Uterus (tissue), 4 donors: ENCODE results near the gene NR1H4. TPM values are rescaled to one million over a fixed set of nuclear protein-coding genes. Genes with fewer than 3 reads are reported as not detected.
"Not testable (repeated sequence)": the region's sequence is repeated elsewhere in the genome, so short reads cannot be mapped to it uniquely, and the experiment has no call there.

Experiments used
- DNase-seq, 2 donors: peaks; one replicate each; pipeline ENCODE4 v3.0.0-alpha.2; 2019 to 2020
- H3K27ac ChIP-seq, 2 donors: fragments of 200-600 bp; sonication (generic); 1 replicate in 1 of 2; 2 replicates in 1 of 2; pipeline ENCODE4 v1.5.1; 2016 to 2018
- H3K27me3 ChIP-seq, 2 donors: fragments of 200-600 bp; sonication (generic); one replicate each; pipeline ENCODE4 v1.5.1; 2018 to 2019; ENCODE audit warnings: control low read depth in 1 of 2
- H3K36me3 ChIP-seq, 2 donors: fragments of 200-600 bp; sonication (generic); one replicate each; pipeline ENCODE4 v1.5.1; 2019; ENCODE audit warnings: control low read depth in 1 of 2
- H3K4me1 ChIP-seq, 2 donors: fragments of 200-600 bp; sonication (generic); one replicate each; pipeline ENCODE4 v1.5.1; 2018 to 2019; ENCODE audit warnings: control low read depth in 1 of 2
- H3K4me3 ChIP-seq, 2 donors: fragments of 200-600 bp; sonication (generic); 1 replicate in 1 of 2; 2 replicates in 1 of 2; pipeline ENCODE4 v1.5.1; 2018 to 2019; ENCODE audit warnings: mild to moderate bottlenecking in 1 of 2
- H3K9me3 ChIP-seq, 2 donors: fragments of 200-600 bp; sonication (generic); one replicate each; pipeline ENCODE4 v1.5.1; 2019; ENCODE audit warnings: control low read depth in 1 of 2
- POLR2A ChIP-seq, 2 donors: fragments of 450-650 bp; IDR thresholded peaks; one replicate each; pipeline ENCODE4 v1.6.1; 2016; ENCODE audit warnings: antibody characterized with exemption in 2 of 2, mild to moderate bottlenecking in 1 of 2, moderate library complexity in 1 of 2
- intact Hi-C: fragments of 100-400 bp; cut with DNase I; formaldehyde crosslinking; loops from one replicate; pipeline ENCODE4 v1.15.1; 2023; ENCODE audit warnings: low total_unique reads
- total RNA-seq, 4 donors: library from RNA; depleted of rRNA in 3 of 4; stranded (reverse); fragments of >200 nt in 3 of 4; gene quantifications; one replicate each; pipeline versions ENCODE4 v1.1.0 to v1.2.4, GENCODE V29; 2014 to 2023
- TF ChIP-seq, protein P1 (sequence below), 4 experiments: fragments of 200-600 bp in 2 of 4; fragments of 450-650 bp in 2 of 4; sonication (generic) in 2 of 4; IDR thresholded peaks; one replicate each; pipeline ENCODE4 v1.5.1; 2016 to 2019; ENCODE audit warnings: antibody characterized with exemption in 4 of 4, mild to moderate bottlenecking in 2 of 4, moderate library complexity in 1 of 4
- donor health status: DM: yes; HTN: yes; CAD: no.

Gene NR1H4
- total RNA-seq, 4 donors from 2014 or later = 0.35 TPM; not detected in 3

- no peaks in the 10 kb centered on the region for H3K36me3 ChIP-seq
- no peak for DNase-seq
- H3K27me3 ChIP-seq = no peaks in the 10 kb centered on the region
- no peaks in the 10 kb centered on the region for H3K4me1 ChIP-seq
- H3K4me3 ChIP-seq = no peak overlapping the region
- H3K9me3 ChIP-seq = no peaks in the 10 kb centered on the region
- no peak overlapping the region for H3K27ac ChIP-seq
- intact Hi-C loops = no loop called here
- TF ChIP-seq, protein P1, sequence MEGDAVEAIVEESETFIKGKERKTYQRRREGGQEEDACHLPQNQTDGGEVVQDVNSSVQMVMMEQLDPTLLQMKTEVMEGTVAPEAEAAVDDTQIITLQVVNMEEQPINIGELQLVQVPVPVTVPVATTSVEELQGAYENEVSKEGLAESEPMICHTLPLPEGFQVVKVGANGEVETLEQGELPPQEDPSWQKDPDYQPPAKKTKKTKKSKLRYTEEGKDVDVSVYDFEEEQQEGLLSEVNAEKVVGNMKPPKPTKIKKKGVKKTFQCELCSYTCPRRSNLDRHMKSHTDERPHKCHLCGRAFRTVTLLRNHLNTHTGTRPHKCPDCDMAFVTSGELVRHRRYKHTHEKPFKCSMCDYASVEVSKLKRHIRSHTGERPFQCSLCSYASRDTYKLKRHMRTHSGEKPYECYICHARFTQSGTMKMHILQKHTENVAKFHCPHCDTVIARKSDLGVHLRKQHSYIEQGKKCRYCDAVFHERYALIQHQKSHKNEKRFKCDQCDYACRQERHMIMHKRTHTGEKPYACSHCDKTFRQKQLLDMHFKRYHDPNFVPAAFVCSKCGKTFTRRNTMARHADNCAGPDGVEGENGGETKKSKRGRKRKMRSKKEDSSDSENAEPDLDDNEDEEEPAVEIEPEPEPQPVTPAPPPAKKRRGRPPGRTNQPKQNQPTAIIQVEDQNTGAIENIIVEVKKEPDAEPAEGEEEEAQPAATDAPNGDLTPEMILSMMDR (IDR thresholded peaks at IDR 0.05) = no peak
- no peak for TF ChIP-seq POLR2A (IDR thresholded peaks at IDR 0.05)
These were observed 80.3 kb downstream of the NR1H4 start for GRCh38 chr12:100553936-100554335.

DNA sequence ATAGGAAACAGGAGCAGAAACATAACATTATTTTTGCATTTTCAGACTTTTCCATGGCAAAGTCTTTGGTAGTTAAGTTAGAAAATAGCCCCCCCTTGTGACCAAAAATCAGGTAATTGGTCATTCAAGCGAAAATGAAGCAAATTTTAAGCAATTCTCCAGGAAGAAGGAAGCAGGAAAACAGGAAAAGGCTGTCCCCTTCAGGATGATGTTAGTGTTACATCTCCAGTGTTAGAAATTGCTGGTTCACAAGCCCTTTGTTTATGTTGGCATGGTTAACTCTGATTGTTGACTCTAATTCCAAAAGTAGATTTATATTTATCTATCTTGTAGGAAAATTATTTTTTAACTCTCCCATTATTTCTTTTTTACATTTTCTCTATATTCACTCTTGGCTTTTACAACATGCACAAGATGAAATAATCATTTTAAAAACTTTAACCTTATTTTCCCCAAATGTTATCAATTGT is 81.0 kb downstream of the NR1H4 start:
- H3K4me1 ChIP-seq = no peaks in the 10 kb centered on the region
- H3K36me3 ChIP-seq = no peaks in the 10 kb centered on the region
- intact Hi-C loops = no loop called here
- no peak overlapping the region for H3K4me3 ChIP-seq
- H3K27me3 ChIP-seq = no peaks in the 10 kb centered on the region
- H3K27ac ChIP-seq = no peak overlapping the region
- no peaks in the 10 kb centered on the region for H3K9me3 ChIP-seq
- DNase-seq = no peak
- TF ChIP-seq POLR2A (IDR thresholded peaks at IDR 0.05) = no peak
- TF ChIP-seq, protein P1 (IDR thresholded peaks at IDR 0.05) = peak; percentile 54 to 85 (median 73)

DNA sequence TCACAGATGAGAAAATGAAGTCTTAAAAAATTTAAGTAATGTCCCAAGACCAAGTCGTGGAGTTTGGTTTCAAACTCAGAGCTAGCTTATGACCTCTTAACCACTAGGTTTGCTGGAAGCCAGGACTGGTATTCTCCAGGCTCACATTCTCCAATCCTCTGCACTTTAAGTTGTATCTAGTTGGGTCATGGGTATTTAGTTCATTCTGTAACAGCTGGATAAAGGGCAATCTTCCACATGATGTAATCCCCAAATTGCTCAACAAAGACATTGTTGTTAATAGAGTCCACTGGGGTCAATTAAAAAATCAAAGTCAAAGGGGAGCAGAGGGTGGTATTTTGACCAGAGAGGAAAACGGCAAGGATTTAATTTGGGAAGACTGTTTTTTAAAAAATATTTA is 82.1 kb downstream of the NR1H4 start:
- Histone ChIP-seq H3K36me3 (no peaks in the 10 kb centered on the region), H3K9me3 (no peaks in the 10 kb centered on the region), H3K4me1 (no peaks in the 10 kb centered on the region), H3K4me3 (no peak overlapping the region), H3K27ac (no peak overlapping the region), H3K27me3 (no peaks in the 10 kb centered on the region)
- intact Hi-C loops = no loop called here
- TF ChIP-seq, protein P1 (IDR thresholded peaks at IDR 0.05) = no peak
- TF ChIP-seq POLR2A (IDR thresholded peaks at IDR 0.05) = no peak
- no peak for DNase-seq

- Histone ChIP-seq H3K36me3 (no peaks in the 10 kb centered on the region), H3K27ac (no peak overlapping the region), H3K4me3 (no peak overlapping the region), H3K9me3 (no peaks in the 10 kb centered on the region), H3K4me1 (no peaks in the 10 kb centered on the region), H3K27me3 (no peaks in the 10 kb centered on the region)
- intact Hi-C loops = no loop called here
- TF ChIP-seq POLR2A (IDR thresholded peaks at IDR 0.05) = no peak
- TF ChIP-seq, protein P1 (IDR thresholded peaks at IDR 0.05) = no peak
- no peak for DNase-seq
These were observed 83.7 kb downstream of the NR1H4 start for GRCh38 chr12:100557357-100557756.

GRCh38 chr12:100559261-100559660 is 85.6 kb downstream of the NR1H4 start:
- intact Hi-C loops = not testable (repeated sequence)

GRCh38 chr12:100564090-100564489 is 90.4 kb downstream of the NR1H4 start:
- DNase-seq = no peak
- Histone ChIP-seq H3K4me1 (no peaks in the 10 kb centered on the region), H3K27ac (no peak overlapping the region), H3K9me3 (no peaks in the 10 kb centered on the region), H3K4me3 (no peak overlapping the region), H3K36me3 (no peaks in the 10 kb centered on the region), H3K27me3 (no peaks in the 10 kb centered on the region)
- intact Hi-C loops = no loop called here
- TF ChIP-seq POLR2A (IDR thresholded peaks at IDR 0.05) = no peak
- TF ChIP-seq, protein P1 (IDR thresholded peaks at IDR 0.05) = no peak

More at GRCh38 chr12:100559261-100559660, 85.6 kb downstream of the NR1H4 start:
- not testable (repeated sequence) for H3K27ac ChIP-seq, DNase-seq, H3K4me3 ChIP-seq, H3K36me3 ChIP-seq, H3K9me3 ChIP-seq, H3K27me3 ChIP-seq, H3K4me1 ChIP-seq
